T-cell (primary cell): ENCODE data around the gene ADSL. TPM values are rescaled to one million over a fixed set of nuclear protein-coding genes. Genes with fewer than 3 reads are reported as not detected.

ENCODE experiments used
- ATAC-seq, 4 experiments: fragments of 200-7000 bp in 3 of 4; fragments of 150-1000 bp in 1 of 4; cut with Tn5 transposase; replicated peaks in 1 of 4; 1 replicate in 3 of 4; 2 replicates in 1 of 4; pipeline ENCODE4 v1.10.0; 2021; ENCODE audit warnings: moderate library complexity in 3 of 4, mild to moderate bottlenecking in 2 of 4, moderate number of reproducible peaks in 1 of 4
- CTCF ChIA-PET, 2 donors: fragments of 300-600 bp; sonication (Branson Sonifier 250); formaldehyde crosslinking; loops; one replicate each; lab custom pipeline; 2022; ENCODE audit warnings: antibody characterized with exemption in 2 of 2; lab: Charles Lee
- POLR2A ChIA-PET, 2 donors: fragments of 300-600 bp; sonication (Branson Sonifier 250); formaldehyde crosslinking; loops; one replicate each; lab custom pipeline; 2022; ENCODE audit warnings: antibody characterized with exemption in 2 of 2; lab: Charles Lee
- DNase-seq, 35 experiments: peaks; one replicate each; pipeline versions ENCODE4 v3.0.0 to v3.0.0-alpha.2; 2013 to 2023
- H3K27ac ChIP-seq: one replicate; pipeline ENCODE4 v1.5.1; 2013; ENCODE audit warnings: low read length
- H3K27me3 ChIP-seq, 2 experiments: replicated peaks in 1 of 2; 1 replicate in 1 of 2; 2 replicates in 1 of 2; pipeline versions ENCODE4 v1.6.1 to v1.7.0; 2013; ENCODE audit warnings: low read length in 1 of 2, mixed read lengths in 1 of 2; ENCODE audit not compliant: control insufficient read depth in 2 of 2, insufficient read depth in 2 of 2; ENCODE audit errors: extremely low read depth in 1 of 2
- H3K36me3 ChIP-seq, 2 donors: 1 replicate in 1 of 2; 2 replicates in 1 of 2; pipeline versions ENCODE4 v1.6.1 to v1.7.0; 2013; ENCODE audit warnings: low read length in 1 of 2; ENCODE audit not compliant: control insufficient read depth in 2 of 2, insufficient read depth in 1 of 2; ENCODE audit errors: extremely low read depth in 1 of 2
- H3K4me1 ChIP-seq, 2 experiments: 1 replicate in 1 of 2; 2 replicates in 1 of 2; pipeline versions ENCODE4 v1.6.1 to v1.7.0; 2013; ENCODE audit warnings: low read length in 2 of 2, mixed read lengths in 1 of 2; ENCODE audit not compliant: insufficient read depth in 2 of 2, control insufficient read depth in 1 of 2; ENCODE audit errors: extremely low read depth in 1 of 2
- H3K4me3 ChIP-seq, 2 donors: 1 replicate in 1 of 2; 2 replicates in 1 of 2; pipeline versions ENCODE4 v1.5.1 to v1.7.0; 2013; ENCODE audit warnings: mild to moderate bottlenecking in 2 of 2, low read length in 1 of 2, moderate library complexity in 1 of 2; ENCODE audit not compliant: control insufficient read depth in 1 of 2; ENCODE audit errors: extremely low read depth in 1 of 2
- H3K9me3 ChIP-seq: 2 replicates; pipeline ENCODE4 v1.7.0; 2013
- H3K27ac Mint-ChIP-seq, 2 donors: one replicate each; pipeline ENCODE4 v1.8.0; 2020 to 2021; ENCODE audit warnings: mild to moderate bottlenecking in 2 of 2, mixed read lengths in 2 of 2
- H3K27me3 Mint-ChIP-seq, 2 donors: one replicate each; pipeline ENCODE4 v1.8.0; 2021 to 2022; ENCODE audit warnings: mixed read lengths in 2 of 2
- H3K36me3 Mint-ChIP-seq: one replicate; pipeline ENCODE4 v1.8.0; 2021; ENCODE audit warnings: mixed read lengths
- H3K4me1 Mint-ChIP-seq, 3 donors: one replicate each; pipeline ENCODE4 v1.8.0; 2020 to 2022; ENCODE audit warnings: mixed read lengths in 3 of 3, mild to moderate bottlenecking in 1 of 3
- H3K4me3 Mint-ChIP-seq, 3 donors: one replicate each; pipeline ENCODE4 v1.8.0; 2020 to 2022; ENCODE audit warnings: mild to moderate bottlenecking in 3 of 3, mixed read lengths in 3 of 3, moderate library complexity in 3 of 3
- H3K9me3 Mint-ChIP-seq, 3 donors: one replicate each; pipeline ENCODE4 v1.8.0; 2020 to 2022; ENCODE audit warnings: mixed read lengths in 3 of 3
- WGBS: methylation state at CpG from one replicate; pipeline ENCODE4 v1.1.5; 2013; ENCODE audit warnings: missing lambda C conversion rate; ENCODE audit not compliant: insufficient coverage; 5-methylcytosine and 5-hydroxymethylcytosine counted together
- total RNA-seq, 35 experiments: library from RNA in 6 of 35; stranded (reverse) in 6 of 35; fragments of 120-200 nt in 1 of 35; gene quantifications; one replicate each; pipeline versions ENCODE4 v1.2.1 to v1.2.4 and lab custom pipeline; 2013 to 2026

The ADSL gene
- 10 to 100 TPM; 64.0 to 84.3 (median 75.1) TPM for total RNA-seq
- 90.2 TPM for total RNA-seq (2013)
- 15.2 to 55.5 (median 27.2) reads per million in 29 experiments for total RNA-seq (lab: John Stamatoyannopoulos, UW)

DNA sequence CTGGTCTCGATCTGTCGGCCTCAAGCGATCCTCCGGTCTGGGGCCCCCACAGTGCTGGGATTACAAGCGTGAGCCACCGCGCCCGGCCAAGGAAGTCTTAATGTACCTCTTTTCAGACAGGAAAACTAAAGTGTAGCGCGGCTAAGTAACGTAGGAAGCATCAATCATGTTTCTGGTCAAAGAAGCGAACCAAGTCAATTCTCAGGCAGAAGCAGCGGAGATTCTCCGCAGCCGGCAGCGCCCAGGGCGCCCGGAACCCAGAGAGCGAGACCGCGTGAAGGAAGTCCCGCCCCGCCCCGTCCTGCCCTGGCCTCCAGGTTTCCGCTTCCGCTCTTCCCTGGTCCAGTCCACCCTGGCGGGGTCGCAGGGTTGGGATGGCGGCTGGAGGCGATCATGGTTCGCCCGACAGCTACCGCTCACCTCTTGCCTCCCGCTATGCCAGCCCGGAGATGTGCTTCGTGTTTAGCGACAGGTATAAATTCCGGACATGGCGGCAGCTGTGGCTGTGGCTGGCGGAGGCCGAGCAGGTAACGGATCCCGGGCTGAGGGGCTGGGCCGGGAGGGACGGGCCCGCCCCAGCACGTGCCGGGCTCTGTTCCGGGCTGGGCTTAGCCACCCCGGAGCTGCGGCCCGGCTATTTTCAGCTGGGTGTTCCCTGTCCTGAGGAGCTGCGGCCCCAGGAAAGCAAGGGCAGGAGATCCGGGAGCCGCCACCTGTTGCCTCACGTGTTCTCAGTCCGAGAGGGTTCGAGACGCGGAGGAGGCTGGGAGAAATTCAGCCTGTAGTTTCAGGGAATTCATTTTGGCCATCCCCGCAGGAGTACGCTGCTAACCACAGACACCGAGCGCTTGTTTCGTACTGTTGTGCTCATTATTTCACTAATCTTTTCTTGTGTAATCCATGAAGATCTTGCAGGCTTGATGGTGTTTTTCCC lies at the start of gene ADSL:
Gene ADSL, plus strand, starts transcription at position 316 of the 934 bp plus-strand sequence. Its CDS starts 59 bp downstream, at position 375.
- DNase-seq: peak; percentile 61 to 88 (median 76)
- ChIA-PET CTCF (interaction anchor here in 1 of 2 donors (0.6 to 4.4 kb wide), 9 partner anchors 12 to 1088 kb away, joined by 3 to 29 read pairs (median 5); partner anchors contain the start of gene TNRC6B), POLR2A (interaction anchor here (0.6 to 1.1 kb wide), 4 partner anchors 14 to 999 kb away, joined by 3 to 4 read pairs (median 4); no protein-coding TSS in a partner anchor)
- Mint-ChIP-seq H3K9me3 (no peaks in the 10 kb centered on the region), H3K27me3 (no peaks in the 10 kb centered on the region), H3K4me3 (peak within 1 kb of the TSS; percentile 92 to 98 (median 97)), H3K36me3 (peaks cover 8% of the 10 kb centered on the region), H3K4me1 (peaks cover 53 to 63% (median 58%) of the 10 kb centered on the region in 3 donors), H3K27ac (peak within 1 kb of the TSS; percentile 98 to 99)
- H3K36me3 ChIP-seq: peaks cover 3 to 26% of the 10 kb centered on the region in 2 donors
- no peaks in the 10 kb centered on the region for H3K27me3 ChIP-seq
- H3K4me3 ChIP-seq: peak within 1 kb of the TSS; percentile 81 to 96
- ATAC-seq: peak; percentile 85 to 89 (median 87)
- WGBS: under 1% methylated on average over 65 of the region's 65 CpGs
- H3K9me3 ChIP-seq: no peaks in the 10 kb centered on the region
- H3K27ac ChIP-seq: peak within 1 kb of the TSS; percentile 85
- H3K4me1 ChIP-seq: peaks cover 32 to 60% of the 10 kb centered on the region in 2 experiments

DNA sequence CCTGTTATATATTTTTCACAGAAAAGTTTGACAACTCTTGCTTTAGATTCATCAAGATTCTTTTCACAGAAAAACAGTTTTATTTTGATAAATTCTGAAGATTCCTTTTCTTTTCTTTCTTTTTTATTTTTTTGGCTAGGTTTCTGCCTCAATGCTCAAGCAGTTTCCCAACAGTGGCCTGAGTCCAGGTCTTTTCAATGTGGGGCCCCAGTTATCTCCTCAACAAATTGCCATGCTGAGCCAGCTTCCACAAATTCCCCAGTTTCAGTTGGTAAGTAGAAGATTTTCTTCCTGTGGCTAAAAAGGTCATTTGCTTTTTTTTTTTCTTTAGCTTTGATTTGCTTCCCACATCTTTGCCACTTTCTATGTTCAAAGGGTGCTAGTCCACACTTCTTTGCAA lies 46.0 kb upstream of the ADSL start:
- peaks cover 10 to 15% (median 12%) of the 10 kb centered on the region in 3 donors for H3K4me1 Mint-ChIP-seq
- Histone ChIP-seq H3K4me1 (no peaks in the 10 kb centered on the region), H3K9me3 (no peaks in the 10 kb centered on the region), H3K27me3 (no peaks in the 10 kb centered on the region), H3K36me3 (peaks cover 25 to 49% of the 10 kb centered on the region in 2 donors), H3K27ac (no peak overlapping the region), H3K4me3 (no peak overlapping the region)
- CTCF ChIA-PET: interaction anchor here in 1 of 2 donors (1.2 kb wide), 1 partner anchor 26 kb away, joined by 3 read pairs; no protein-coding TSS in a partner anchor
- H3K4me3 Mint-ChIP-seq: no peak overlapping the region
- no peak for ATAC-seq
- POLR2A ChIA-PET: interaction anchor here in 1 of 2 donors (0.7 kb wide), 1 partner anchor 347 kb away, joined by 7 read pairs; no protein-coding TSS in a partner anchor
- no peaks in the 10 kb centered on the region for H3K27me3 Mint-ChIP-seq
- peaks cover 40% of the 10 kb centered on the region for H3K36me3 Mint-ChIP-seq
- H3K27ac Mint-ChIP-seq: no peak overlapping the region
- no peaks in the 10 kb centered on the region for H3K9me3 Mint-ChIP-seq
- no peak for DNase-seq

DNA sequence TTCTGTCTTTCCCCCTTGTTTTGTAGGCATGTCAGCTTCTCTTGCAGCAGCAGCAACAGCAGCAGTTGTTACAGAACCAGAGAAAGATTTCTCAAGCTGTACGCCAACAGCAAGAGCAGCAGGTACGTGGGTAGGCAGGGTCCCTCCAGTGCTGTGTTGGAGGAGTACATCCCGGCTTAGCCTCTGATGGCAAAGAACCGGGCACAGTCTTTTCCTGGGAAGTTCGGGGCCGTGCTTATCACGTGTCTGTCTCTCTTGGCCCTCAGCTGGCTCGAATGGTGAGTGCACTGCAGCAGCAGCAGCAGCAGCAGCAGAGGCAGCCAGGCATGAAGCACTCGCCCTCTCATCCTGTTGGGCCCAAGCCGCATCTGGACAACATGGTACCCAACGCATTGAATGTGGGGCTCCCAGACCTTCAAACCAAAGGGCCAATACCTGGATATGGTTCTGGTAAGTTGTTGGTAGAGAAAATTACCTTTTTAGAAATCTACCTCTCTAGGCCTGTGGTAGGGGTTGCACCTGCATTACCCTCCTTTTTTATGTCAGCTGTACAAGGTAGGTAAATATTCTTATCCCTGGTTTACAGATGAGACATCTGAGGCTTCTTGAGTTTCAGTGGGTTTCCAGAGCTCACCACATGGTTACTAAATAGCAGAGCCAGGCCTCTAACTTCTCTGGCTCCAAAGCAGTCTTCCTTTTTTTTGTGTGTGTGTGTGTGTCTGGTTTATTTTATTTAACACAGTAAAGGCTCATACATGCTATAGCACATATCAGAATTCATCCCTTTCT lies 45.2 kb upstream of the ADSL start:
- WGBS: 90% methylated on average over 9 of the region's 11 CpGs
- H3K9me3 Mint-ChIP-seq: no peaks in the 10 kb centered on the region
- no peak overlapping the region for H3K4me3 Mint-ChIP-seq
- Histone ChIP-seq H3K4me3 (no peak overlapping the region), H3K27ac (no peak overlapping the region), H3K4me1 (no peaks in the 10 kb centered on the region), H3K9me3 (no peaks in the 10 kb centered on the region), H3K36me3 (peaks cover 20 to 50% of the 10 kb centered on the region in 2 donors), H3K27me3 (no peaks in the 10 kb centered on the region)
- peaks cover 37% of the 10 kb centered on the region for H3K36me3 Mint-ChIP-seq
- ATAC-seq (no peak), DNase-seq (no peak)
- H3K27me3 Mint-ChIP-seq: no peaks in the 10 kb centered on the region
- CTCF ChIA-PET: interaction anchor here in 1 of 2 donors (0.5 to 1.2 kb wide), 2 partner anchors 25 to 257 kb away, joined by 3 read pairs; no protein-coding TSS in a partner anchor
- H3K27ac Mint-ChIP-seq: no peak overlapping the region
- peaks cover 5 to 11% (median 6%) of the 10 kb centered on the region in 3 donors for H3K4me1 Mint-ChIP-seq
- POLR2A ChIA-PET: interaction anchor here in 1 of 2 donors (0.6 to 1.0 kb wide), 3 partner anchors 16 to 348 kb away, joined by 3 to 8 read pairs (median 7); no protein-coding TSS in a partner anchor

DNA sequence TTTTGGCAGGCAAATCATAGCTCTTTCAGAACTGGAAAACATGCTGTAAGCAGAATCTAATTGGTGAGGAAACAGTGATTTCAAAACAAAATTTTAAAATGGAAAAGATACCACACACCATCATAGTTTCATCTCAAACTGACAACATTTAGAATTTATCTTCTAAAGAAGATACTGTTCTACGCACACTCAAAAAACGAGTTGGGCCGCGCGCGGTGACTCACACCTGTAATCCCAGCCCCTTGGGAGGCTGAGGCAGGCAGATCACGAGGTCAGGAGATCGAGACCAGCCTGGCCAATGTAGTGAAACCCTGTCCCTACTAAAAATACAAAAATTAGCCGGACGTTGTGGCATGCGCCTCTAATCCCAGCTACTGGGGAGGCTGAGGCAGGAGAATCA lies 44.2 kb upstream of the ADSL start:
- H3K36me3 ChIP-seq: peaks cover 18 to 45% of the 10 kb centered on the region in 2 donors
- Mint-ChIP-seq H3K9me3 (no peaks in the 10 kb centered on the region), H3K27me3 (no peaks in the 10 kb centered on the region), H3K4me1 (peaks cover 4 to 10% (median 8%) of the 10 kb centered on the region in 3 donors), H3K36me3 (peaks cover 34% of the 10 kb centered on the region), H3K4me3 (no peak overlapping the region), H3K27ac (no peak overlapping the region)
- ATAC-seq: no peak
- H3K27me3 ChIP-seq: no peaks in the 10 kb centered on the region
- H3K4me3 ChIP-seq: no peak overlapping the region
- no peak overlapping the region for H3K27ac ChIP-seq
- POLR2A ChIA-PET: no interaction called here
- H3K4me1 ChIP-seq: no peaks in the 10 kb centered on the region
- CTCF ChIA-PET: interaction anchor here (0.6 kb wide), 2 partner anchors 20 to 214 kb away, joined by 6 read pairs; no protein-coding TSS in a partner anchor
- no CpG with 5 or more reads among the region's 11 CpGs for WGBS
- no peak for DNase-seq
- H3K9me3 ChIP-seq: no peaks in the 10 kb centered on the region

DNA sequence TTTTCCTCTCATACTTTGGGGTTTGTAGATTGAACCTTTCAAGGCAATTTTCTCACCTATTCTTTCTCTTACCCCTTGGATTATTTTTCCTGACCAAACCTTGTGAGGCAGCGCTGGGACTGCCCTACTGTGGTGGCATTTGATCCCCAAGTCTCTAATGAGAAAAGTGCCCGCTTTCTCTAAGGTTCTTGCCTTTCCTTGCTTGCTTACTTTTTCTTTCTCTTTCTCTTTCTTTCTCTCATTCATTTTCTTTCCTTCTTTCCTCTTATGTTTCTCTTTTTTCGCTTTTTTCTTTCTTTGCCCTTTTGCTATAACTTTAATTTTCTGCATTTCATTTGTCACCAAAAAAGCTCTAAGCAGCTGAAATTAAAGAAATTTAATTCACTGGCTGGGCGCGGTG lies 40.7 kb upstream of the ADSL start:
- 100% methylated on average over 4 of the region's 5 CpGs for WGBS
- peaks cover 13 to 73% of the 10 kb centered on the region in 2 donors for H3K36me3 ChIP-seq
- POLR2A ChIA-PET: no interaction called here
- no peaks in the 10 kb centered on the region for H3K27me3 ChIP-seq
- Mint-ChIP-seq H3K36me3 (peaks cover 51% of the 10 kb centered on the region), H3K4me1 (peaks cover 30 to 34% (median 31%) of the 10 kb centered on the region in 3 donors), H3K4me3 (no peak overlapping the region), H3K9me3 (no peaks in the 10 kb centered on the region), H3K27ac (peak overlapping the region; percentile 18 to 57), H3K27me3 (no peaks in the 10 kb centered on the region)
- CTCF ChIA-PET: no interaction called here
- H3K9me3 ChIP-seq: no peaks in the 10 kb centered on the region
- H3K4me1 ChIP-seq: peaks cover 15 to 21% of the 10 kb centered on the region in 2 experiments
- no peak overlapping the region for H3K27ac ChIP-seq
- DNase-seq (no peak), ATAC-seq (no peak)
- H3K4me3 ChIP-seq: no peak overlapping the region
